ENCODE measurements around the gene GPR35. TPM values are rescaled to one million over a fixed set of nuclear protein-coding genes. Genes with fewer than 3 reads are reported as not detected.

The GPR35 gene
- total and polyA plus RNA-seq, 2 of the 13 experiments (the other 11 are each of a cell fraction or from before 2014, with no cell fraction given) = 27.1 to 44.2 TPM

DNA sequence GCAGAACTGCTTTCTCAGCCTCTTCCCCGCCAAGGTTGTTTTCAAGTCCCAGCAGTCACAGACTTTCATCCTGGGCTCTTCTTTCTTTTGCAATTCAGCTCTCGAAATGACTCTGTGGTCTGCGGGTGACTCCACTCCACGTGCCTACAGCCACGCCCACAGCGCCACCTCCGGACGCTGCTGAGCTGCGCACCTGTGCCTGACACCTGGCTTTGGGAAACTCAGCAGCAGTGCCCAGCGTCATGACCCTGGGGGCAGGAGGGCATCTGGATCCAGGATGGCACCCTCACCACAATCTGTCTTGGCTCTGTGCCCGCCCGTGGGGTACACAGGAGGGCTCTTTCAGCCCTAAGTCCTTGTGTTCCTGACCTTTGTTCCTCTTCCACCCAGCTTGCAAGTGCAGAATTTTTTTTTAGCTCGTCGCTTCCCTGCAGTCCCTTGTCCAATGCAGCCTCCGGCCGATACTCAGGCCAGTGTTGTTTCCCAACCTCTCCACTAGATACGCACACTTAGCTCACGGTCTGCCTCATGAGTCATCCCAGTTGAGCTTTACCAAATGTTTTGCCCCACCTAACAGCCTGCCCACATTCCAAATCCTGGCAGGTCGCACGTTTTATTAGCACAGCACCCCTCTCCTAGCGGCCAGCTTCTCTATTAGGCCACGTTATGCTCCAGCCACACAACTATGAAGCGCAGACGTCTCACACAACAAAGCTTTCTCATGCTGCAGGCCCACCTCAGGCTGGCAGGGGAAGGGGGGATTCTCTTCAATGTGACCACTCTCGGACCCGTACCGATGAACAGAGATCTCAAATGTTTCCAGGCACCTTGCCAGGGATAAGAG, 45.3 kb upstream of the GPR35 start (continued):
- TF ChIP-seq, protein P1, sequence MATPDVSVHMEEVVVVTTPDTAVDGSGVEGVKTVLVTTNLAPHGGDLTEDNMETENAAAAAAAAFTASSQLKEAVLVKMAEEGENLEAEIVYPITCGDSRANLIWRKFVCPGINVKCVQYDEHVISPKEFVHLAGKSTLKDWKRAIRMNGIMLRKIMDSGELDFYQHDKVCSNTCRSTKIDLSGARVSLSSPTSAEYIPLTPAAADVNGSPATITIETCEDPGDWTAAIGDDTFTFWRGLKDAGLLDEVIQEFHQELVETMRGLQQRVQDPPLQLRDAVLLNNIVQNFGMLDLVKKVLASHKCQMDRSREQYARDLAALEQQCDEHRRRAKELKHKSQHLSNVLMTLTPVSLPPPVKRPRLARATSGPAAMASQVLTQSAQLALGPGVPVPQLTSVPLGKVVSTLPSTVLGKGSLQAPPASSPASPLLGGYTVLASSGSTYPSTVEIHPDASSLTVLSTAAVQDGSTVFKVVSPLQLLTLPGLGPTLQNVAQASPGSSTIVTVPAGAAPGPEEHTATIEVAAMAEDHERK (CRISPR knock-in tag; IDR thresholded peaks at IDR 0.05; ENCODE audit: low read depth) = no peak
- TF ChIP-seq, protein P2, sequence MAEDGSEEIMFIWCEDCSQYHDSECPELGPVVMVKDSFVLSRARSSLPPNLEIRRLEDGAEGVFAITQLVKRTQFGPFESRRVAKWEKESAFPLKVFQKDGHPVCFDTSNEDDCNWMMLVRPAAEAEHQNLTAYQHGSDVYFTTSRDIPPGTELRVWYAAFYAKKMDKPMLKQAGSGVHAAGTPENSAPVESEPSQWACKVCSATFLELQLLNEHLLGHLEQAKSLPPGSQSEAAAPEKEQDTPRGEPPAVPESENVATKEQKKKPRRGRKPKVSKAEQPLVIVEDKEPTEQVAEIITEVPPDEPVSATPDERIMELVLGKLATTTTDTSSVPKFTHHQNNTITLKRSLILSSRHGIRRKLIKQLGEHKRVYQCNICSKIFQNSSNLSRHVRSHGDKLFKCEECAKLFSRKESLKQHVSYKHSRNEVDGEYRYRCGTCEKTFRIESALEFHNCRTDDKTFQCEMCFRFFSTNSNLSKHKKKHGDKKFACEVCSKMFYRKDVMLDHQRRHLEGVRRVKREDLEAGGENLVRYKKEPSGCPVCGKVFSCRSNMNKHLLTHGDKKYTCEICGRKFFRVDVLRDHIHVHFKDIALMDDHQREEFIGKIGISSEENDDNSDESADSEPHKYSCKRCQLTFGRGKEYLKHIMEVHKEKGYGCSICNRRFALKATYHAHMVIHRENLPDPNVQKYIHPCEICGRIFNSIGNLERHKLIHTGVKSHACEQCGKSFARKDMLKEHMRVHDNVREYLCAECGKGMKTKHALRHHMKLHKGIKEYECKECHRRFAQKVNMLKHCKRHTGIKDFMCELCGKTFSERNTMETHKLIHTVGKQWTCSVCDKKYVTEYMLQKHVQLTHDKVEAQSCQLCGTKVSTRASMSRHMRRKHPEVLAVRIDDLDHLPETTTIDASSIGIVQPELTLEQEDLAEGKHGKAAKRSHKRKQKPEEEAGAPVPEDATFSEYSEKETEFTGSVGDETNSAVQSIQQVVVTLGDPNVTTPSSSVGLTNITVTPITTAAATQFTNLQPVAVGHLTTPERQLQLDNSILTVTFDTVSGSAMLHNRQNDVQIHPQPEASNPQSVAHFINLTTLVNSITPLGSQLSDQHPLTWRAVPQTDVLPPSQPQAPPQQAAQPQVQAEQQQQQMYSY (CRISPR knock-in tag; IDR thresholded peaks at IDR 0.05) = no peak
- TF ChIP-seq, protein P3, sequence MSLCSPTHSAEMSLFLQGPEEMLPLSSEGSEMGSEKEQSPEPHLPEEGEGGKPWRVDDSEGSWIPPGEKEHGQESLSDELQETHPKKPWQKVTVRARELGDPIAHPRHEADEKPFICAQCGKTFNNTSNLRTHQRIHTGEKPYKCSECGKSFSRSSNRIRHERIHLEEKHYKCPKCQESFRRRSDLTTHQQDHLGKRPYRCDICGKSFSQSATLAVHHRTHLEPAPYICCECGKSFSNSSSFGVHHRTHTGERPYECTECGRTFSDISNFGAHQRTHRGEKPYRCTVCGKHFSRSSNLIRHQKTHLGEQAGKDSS (CRISPR knock-in tag; IDR thresholded peaks at IDR 0.05; ENCODE audit: borderline replicate concordance, low read depth) = peak; percentile 53; the same call in 1 of the 2 replicates
- TF ChIP-seq, protein P4, sequence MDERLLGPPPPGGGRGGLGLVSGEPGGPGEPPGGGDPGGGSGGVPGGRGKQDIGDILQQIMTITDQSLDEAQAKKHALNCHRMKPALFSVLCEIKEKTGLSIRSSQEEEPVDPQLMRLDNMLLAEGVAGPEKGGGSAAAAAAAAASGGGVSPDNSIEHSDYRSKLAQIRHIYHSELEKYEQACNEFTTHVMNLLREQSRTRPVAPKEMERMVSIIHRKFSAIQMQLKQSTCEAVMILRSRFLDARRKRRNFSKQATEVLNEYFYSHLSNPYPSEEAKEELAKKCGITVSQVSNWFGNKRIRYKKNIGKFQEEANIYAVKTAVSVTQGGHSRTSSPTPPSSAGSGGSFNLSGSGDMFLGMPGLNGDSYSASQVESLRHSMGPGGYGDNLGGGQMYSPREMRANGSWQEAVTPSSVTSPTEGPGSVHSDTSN (CRISPR knock-in tag; IDR thresholded peaks at IDR 0.05) = no peak
- peak; percentile 77 for TF ChIP-seq ERF (CRISPR knock-in tag; IDR thresholded peaks at IDR 0.05)
